Measurements from ENCODE around the gene PARP11.

Gene PARP11

DNA sequence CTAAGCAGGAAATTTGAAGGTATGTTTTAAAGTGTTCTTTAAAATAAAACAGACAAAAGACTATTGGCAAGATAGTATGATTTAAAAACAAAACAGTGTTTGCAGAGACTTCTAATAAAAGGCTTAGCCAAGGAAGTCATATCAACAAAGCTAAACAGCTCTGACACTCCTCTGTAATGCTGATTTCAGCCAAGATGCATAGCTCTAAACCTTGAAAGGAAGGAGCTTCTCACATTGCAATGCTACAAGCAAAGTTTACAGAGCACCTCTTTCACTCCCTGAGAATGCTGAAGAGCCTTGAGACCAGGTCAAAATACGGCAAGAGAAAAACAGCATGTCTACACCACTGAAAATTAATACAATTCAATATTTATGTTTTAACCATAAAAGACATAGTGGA is 51.8 kb downstream of the PARP11 start:
- no peak for DNase-seq (ENCODE audit: low read depth)

DNA sequence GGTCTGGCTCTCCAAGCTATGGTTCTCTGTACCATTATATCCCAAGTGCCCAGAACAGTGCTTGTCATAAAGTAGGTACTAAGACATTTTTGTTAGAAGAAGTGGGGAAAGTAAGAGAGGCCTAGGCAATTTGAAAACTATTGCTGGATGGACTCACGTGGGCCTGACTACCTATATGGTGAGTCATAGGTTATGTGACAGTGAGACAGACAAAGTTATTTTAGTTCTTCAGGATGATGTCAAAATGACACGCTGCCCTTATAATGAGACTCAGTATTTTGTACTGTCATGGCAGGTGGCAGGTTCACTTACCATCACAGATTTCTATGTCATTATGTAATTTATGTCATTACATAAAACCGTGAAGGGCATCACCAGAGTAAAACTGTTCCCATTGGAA is 53.1 kb downstream of the PARP11 start:
- DNase-seq (ENCODE audit: low read depth), result no peak

DNA sequence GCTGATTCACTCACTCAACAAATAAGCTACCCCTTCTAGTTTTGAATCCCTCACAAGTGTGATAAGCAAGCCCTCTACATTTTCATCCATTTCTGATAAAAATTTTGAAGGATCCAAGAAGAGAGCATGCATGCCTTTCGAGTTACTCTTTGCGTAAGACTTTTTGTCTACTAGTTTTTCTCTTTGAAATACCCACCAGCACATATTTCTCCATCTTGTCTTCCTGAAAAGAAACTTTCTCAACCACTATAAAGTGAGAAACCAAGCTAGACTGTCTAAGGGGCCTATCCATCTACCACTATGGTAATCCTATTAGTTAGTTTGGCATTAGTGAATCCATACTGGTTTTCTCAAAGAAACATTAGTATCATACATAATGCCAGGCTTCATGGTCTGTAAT is 56.9 kb downstream of the PARP11 start:
- no peak for DNase-seq (ENCODE audit: low read depth)

DNA sequence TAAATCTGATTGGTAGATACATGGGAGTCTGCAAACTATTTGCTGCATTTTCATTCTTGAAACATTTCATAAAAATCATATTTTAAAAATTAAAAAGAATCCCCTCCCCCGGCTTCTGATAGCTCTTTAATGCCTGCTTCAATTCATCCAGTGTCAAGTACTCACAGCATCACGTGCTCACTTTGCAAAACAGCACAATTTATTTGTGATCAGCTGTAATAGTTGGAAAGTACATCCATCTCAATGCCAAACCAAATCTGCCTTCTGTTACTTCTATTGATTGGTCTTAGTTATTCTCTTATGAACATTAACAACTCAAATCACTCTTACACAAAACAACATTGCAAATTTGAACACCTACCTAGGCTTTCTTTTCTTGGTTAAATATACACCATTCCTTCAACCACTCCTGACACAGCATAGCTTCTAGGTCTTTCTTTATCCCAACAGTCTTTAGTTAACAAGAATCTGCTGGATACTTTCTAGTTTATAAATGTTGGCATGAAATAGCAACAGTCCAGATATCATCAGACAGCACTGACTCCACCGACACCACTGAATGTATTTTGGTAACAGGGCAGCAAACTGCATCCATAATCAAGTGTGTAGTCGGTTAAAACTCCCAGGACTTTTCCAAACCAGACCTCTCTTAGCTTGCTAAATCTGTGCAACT is 58.0 kb downstream of the PARP11 start:
- DNase-seq (ENCODE audit: low read depth), result no peak

DNA sequence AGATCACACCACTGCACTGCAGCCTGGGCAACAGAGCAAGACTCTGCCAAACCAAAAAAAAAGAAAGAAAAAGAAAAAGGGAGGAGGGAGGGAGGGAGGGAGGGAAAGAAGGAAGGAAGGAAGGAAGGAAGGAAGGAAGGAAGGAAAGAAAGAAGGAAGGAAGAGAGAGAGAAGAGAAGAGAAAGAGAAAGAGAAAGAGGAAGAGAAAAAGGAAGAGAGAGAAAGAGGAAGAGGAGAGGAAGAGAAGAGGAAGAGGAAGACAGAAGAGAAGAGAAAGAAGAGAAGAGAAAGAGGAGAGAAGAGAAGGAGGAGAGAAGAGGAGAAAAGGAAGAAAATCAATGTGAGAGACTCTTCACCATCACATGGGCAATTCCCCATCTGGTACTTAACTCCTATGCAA is 62.7 kb downstream of the PARP11 start:
- DNase-seq (ENCODE audit: low read depth), result no peak

DNA sequence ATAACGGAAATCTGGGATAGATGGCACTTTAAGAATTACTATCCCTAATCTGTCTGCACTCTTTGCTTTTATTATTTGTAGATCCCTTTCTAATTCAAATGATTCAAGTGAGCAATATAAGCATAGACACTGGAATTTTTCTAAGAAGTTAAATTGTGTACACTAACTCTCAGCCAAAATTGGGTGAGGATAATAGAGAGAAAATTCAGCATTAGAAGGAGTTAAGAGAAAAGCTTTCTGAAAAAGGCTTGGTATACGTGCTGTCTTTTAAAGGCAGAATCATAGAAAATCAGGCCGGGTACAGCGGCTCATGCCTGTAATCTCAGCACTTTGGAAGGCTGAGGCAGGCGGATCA is 63.2 kb downstream of the PARP11 start:
- no peak for DNase-seq (ENCODE audit: low read depth)

DNA sequence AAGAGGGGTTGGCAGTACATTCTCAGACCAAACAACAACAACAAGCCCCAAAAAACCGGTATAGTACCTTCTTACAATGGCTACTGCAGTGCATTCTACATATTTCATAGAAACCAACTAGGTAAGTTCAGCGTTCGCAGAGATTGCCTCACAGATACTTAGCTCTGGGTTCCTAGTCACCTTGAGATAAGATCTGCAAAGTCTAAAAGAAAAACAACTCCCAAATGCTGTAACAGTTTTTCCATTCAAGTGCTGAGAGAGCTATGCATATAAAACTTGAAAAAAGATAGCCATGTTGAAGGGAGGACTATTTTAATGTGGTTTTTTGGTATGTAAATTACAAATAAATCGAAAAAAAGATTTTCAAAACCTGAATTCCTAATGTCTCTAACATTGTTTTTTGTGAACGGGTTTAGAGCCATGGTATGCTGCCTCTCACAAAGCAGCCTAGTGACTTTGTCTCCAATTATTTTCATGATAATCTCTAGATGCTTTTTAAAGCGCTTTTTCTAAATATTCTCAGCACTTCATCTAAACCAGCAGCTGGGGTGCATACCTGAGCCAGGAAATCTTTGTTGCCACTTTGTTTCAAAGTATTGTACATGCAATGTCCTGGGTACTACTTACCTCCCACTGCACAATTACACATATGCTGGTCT is 63.7 kb downstream of the PARP11 start:
- no peak for DNase-seq (ENCODE audit: low read depth)

DNA sequence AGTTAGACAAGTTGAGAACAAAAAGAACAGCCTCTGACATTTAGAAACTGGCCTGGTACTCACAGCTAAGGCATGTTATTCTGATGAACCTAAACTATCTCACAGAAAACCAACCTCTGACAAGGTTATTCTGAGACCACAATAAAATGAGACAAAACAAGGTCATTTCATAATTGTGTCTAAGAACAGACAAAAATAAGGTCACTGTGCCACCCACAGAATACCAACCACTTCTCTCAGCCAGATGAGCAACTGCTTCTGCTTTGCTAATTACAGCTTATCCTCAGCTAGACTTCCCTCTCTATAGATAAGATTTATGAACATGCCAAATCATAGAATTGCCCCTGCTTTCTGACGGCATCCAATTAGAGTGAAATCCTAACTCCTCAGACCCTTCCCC is 68.1 kb downstream of the PARP11 start:
- DNase-seq (ENCODE audit: low read depth), result peak; percentile 23

DNA sequence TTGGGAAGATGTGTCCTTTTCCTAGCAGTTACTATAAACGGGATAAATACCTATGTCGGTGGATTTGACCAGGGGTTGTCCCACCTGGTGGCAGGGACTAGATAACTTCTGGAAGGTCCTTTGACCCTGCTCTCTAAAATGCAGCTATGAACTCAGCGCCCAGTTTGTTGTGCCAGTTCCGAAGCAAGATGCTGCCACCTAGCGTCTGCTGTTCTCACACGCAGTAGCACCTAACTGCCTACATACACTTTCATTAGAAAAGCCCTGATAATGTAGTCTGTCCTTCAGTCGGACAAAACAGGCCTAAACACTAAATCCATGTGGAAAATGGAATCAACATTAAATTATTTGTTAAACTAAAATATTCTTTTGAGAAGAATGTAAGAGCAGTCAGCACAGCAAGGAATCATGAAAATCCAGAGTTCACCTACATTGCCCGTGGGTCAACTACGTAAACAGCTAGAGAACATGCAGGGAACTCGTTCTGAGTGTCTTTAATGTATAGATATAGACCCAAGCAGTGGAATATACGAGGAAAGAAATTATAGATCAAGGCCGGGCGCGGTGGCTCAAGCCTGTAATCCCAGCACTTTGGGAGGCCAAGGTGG is 69.2 kb downstream of the PARP11 start:
- peak; percentile 64 for DNase-seq (ENCODE audit: low read depth)

DNA sequence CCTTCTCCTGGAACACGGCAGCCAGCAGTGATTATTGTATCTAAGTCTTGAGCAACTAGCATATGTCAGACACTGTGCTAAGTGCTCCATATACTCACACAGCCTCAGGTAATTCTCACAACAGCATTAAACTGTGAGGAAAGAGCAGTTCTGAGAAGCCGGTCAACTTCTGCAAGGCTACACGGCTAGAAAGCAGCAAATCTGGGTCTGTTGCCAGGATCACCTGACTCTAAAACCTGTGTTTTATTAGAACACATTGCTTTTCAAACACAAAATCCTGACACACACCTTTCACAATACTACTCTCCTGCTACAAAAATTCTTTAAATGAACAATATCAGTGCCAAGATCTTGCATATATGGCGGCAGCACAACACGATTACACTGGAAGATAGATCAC is 70.5 kb downstream of the PARP11 start:
- DNase-seq (ENCODE audit: low read depth), result peak; percentile 50

DNA sequence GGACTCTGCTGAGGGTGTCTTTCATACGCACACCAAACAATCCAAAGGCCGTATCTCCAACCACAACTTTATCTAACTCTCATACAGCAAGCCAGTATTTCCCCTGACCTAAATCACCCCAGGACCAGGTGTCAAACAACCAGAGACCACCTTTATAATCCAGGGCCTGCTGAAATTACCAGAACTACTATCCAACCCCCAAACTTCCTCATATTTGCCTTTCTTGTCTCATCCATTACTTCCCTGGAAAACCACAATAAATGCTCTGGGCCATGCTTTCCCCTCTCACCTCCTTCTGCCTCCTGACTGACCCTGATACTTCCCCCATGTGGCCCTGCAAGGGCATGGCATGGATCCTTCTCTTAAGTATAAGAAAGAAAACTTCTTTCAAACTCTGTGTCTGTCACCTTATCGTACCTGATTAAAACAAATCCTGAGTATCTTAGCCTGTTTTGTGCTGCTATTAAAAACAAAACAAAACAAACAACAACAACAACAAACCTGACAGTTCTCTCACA is 75.6 kb downstream of the PARP11 start:
- no peak for DNase-seq (ENCODE audit: low read depth)

DNA sequence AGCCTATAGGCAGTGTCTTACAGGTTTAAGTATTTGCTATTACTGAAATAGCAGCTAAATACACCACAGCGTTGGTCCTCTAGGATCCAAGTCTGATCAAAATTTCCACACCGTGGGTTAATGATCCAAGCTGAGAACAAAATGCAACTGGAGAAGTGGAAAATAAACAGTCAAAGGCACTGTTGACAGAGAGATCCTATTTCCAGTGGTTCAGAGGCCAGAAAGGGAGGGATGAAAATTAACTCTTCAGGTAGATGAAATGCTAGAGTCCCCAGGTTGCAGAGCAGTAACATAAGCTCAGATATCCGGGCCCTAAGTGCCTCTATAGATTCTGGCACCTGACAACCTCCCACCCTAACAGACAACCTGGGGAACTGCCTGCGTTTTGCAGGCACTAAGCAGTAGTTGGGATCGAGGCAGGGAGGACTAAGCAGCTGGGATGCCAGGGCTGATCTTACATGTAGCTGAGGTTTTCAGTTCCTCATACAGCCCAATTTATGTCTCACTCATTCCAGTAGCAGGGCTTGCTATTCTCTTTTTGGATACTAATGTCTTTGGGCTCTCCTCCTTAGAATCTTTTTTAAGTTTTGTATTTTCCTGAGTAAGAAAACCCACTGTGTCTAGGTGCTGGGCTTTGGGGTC is 77.6 kb downstream of the PARP11 start:
- no peak for DNase-seq (ENCODE audit: low read depth)

DNA sequence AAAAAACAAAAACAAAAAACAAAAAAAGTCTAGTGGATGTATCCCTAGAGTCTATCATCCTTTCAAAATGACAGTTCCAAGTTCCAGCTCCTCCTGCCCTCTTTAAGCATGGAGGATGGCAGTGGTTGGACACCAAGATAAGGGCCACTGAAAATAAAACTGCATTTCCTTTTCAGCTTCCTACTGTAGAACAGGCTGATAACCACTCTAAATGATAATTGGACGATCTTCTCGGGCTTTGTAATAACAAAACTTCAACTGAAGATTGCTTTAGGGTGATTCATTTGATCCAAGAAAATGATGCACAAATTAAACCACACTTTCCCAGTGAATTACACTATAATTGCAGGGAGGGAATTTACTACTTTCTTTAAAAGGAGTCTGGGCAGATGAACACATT is 78.1 kb downstream of the PARP11 start:
- DNase-seq (ENCODE audit: low read depth), result peak; percentile 10

DNA sequence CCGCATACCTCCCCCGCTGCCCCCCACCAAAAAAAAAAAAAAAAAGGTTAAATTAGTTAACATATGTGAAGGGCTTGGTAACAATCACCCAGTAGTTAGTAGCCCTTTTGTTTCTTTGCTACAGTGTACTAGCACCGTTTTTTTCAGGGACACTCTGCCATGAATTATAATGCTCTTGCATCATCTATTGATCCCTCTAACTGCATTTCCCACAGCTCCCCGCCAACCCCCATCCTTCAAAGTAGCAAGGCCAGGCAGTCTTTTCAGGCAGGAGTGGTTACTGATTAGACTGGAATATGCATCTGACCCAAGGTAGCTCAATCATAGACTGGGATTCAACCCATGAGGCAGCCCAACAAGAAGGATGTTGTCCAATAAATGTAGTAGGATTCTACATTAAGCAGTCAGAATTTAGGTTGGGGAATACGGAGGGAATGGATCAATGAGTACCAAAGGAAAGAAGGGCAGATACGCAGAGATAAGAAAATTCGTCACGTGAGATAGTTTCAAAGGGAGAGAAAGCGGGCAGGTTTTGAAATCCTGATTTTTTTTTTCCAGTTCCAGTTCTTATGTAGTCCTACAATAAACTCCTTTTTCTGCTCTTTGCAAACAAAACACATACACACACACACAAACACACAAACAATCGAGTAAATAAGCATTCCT is 80.4 kb downstream of the PARP11 start:
- DNase-seq (ENCODE audit: low read depth), result no peak

DNA sequence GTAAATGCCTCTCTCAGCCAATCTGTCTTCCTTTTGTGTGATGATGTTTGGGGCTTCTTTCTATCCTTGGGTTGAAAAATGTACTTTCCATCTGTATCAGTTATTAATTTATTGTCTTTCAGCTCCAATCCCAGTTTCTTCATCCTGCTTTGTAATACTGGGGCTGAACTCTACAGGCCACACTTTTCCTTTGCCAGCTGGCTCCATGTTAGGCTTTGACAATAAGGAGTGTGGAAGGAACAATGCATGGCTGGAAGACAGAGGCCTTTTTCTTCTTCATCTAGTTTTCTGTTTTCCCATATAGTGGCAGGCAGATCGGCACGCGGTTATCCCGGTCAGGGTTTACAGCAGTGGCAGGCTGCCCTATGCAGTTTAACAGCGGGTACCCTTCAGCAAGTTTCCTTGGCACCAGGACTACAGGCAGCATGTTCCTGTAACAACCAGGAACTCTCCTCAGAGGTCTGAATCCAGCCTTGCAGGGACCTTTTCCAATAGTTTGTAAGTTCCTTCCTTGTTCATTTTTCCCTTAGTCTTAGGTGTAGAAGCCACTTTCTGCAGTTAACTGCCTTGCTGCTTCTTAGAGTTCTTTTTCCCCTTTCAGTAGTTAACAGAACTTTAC is 81.8 kb downstream of the PARP11 start:
- DNase-seq (ENCODE audit: low read depth), result no peak

DNA sequence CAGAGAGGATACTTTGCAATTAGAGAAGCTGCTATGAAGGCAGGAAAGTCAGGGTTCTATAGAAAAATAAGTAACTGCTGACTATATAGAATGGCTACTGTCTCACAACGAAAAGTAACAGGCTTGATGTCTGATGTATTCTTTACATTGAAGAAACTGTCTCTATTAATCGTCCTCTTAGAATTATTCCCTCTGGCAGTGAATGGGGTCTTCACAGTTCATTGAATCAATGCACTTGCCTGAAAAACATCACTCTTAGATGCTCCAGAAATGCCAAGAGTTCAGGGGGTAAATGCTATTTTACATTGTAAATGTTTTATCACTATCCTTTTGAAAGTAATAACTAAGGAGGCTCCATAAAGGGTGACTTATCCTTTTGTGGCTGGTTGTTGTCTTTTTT is 82.6 kb downstream of the PARP11 start:
- DNase-seq (ENCODE audit: low read depth), result no peak

DNA sequence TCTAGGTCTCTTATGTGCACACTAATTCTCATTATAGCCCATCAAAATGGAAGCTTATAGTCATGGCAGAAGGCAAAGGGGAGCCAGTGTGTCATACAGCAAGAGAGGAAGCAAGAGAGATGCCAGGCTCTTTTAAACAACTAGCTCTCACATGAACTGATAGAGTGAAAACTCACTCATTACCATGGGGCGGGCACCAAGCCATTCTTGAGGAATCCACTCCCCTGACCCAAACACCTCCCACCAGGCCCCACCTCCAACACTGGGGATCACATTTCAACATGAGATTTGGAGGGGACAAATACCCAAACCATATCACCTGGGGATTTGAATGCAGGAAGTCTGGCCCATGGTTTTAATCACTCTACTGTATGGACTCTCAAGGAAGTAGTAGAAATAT is 83.4 kb downstream of the PARP11 start:
- DNase-seq (ENCODE audit: low read depth), result no peak

DNA sequence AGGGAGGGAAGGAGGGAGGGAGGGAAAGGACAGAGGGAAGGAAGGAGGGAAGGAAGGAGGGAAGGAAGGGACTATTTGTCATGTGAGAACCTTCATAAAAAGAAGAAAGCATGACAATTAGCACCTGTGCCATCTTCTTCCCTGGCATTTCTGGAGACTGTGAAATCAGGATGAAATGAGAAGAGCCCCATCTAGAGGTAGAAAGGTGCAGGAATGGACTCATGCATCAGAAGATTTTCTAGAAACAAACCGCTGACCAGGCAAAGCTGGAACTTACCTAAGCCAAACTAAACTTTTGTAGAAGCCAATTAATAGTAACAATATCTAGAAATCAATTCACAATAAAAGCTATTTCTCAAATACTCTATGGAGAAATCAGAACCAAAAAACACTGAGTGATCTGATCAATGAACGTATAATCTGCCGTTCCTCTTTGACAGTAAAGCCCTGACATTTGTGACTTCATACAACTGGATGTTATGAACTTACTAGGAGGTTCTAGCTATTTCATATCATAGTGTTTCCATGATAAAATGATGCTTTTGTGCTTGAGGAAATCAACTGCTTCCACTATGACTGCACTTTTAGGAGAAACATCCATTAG is 95.9 kb downstream of the PARP11 start:
- DNase-seq (ENCODE audit: low read depth), result peak; percentile 37

DNA sequence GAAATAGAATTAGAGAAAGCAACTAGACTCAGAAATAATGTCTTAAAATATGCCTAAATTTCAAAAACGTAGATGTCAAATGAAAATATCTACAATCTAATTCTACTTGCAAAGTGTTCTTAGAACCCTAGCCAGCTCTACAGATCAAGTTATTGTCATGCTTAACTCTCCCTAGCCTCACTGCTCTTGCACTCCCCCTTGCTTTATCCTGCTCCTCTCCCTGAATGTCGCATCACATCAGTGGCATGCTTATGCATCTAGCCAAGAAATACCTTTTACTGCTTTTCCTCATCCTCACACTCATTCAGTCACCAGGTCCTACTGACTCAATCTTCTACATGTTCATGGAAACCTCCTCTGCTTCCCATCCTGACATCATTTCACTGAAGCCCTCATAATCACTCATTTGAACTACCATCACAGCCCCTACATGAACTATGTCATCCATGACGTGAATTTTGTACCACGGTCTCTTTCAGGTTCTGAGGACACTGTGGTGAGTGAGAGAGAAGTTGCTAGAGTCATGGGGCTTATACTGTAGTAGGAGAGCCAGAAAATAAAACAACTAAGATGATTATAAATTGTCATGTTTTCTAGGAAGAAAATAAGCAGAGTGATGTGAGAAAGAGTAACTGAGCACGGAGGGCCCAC is 97.7 kb downstream of the PARP11 start:
- no peak for DNase-seq (ENCODE audit: low read depth)

DNA sequence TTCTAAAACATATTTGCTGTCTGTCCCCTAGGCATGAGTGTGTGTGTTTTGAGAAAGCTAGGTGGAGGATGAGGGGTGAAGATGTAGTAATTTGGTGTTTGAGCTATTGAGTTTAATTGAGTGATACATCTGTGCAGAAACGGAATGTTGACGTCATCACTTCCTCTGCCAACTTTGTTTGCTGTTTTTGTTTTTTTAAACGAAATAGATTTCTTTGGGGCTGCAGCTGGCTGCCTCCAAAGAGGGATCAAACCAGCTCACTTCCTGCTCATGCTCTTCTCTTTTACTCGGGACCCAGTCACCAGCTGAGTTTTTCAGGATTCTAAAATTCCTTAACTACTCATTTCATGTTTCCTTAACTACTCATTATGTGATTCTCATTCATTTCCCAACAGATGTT is 100.8 kb downstream of the PARP11 start:
- no peak for DNase-seq (ENCODE audit: low read depth)

DNA sequence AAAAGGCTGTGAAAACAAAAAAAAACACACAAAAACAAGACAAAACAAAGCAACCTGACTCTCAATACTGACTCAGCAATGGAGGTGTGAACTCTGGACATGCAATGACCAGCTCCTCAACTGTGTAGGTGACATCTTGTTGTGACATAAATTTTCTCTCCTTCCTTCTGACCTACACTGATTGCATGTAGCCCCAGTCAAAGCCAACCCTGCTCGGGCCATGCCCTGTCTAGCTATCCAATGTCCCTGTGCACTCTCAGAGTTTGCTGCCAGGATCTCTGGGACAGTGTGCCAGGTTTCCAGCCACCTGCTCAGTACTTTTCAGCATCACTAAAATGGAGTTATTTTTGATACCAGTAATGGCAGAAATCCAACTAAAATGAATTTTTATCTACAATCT is 101.3 kb downstream of the PARP11 start:
- no peak for DNase-seq (ENCODE audit: low read depth)
